Neural cell (in vitro differentiated cells): Measurements from ENCODE around the gene TMEM131.

ENCODE experiments used
- EP300 ChIP-seq: fragments of 450-650 bp; conservative IDR thresholded peaks from 2 replicates; pipeline ENCODE4 v1.6.1; 2014; ENCODE audit warnings: antibody characterized with exemption, mild to moderate bottlenecking, moderate library complexity; ENCODE audit not compliant: poor library complexity, severe bottlenecking
- TF ChIP-seq, protein P1 (sequence below): fragments of 450-650 bp; IDR thresholded peaks from 2 replicates; pipeline ENCODE4 v1.5.1; 2014; ENCODE audit warnings: antibody characterized with exemption, mild to moderate bottlenecking, moderate library complexity; ENCODE audit not compliant: poor library complexity, severe bottlenecking

DNA sequence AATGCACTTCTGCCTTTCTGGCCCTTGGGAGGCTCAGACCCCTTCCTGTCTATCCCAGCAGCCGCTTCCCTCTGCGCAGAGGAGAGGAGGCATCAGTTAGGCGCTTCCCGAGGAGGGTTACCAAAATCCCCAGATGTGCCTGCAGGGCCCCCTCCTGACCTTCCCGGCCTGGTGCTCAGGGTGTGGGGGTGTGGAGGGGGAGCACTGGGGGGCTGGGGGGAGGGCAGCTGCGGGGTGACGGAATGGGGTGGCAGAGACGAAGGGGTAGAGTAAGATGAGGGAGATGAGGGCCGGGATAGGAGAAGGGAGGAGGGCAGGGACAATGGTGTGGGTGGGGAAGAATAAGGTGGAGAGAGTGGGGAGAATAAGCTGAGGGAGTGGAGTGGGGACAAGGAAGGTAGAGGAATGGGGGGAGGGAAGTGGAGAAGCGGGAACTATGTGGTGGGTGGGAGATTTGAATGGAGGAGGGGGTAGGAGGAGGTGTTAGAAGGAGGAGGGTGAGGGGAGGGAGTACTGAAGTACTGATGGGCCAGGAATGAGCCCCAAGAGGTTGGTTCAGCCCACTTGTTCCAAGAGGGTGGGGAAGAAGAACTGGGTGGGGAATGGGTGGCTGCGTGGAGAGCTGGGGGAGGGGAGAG lies 288.9 kb downstream of the TMEM131 start:
- TF ChIP-seq EP300 = no peak
- TF ChIP-seq, protein P1, sequence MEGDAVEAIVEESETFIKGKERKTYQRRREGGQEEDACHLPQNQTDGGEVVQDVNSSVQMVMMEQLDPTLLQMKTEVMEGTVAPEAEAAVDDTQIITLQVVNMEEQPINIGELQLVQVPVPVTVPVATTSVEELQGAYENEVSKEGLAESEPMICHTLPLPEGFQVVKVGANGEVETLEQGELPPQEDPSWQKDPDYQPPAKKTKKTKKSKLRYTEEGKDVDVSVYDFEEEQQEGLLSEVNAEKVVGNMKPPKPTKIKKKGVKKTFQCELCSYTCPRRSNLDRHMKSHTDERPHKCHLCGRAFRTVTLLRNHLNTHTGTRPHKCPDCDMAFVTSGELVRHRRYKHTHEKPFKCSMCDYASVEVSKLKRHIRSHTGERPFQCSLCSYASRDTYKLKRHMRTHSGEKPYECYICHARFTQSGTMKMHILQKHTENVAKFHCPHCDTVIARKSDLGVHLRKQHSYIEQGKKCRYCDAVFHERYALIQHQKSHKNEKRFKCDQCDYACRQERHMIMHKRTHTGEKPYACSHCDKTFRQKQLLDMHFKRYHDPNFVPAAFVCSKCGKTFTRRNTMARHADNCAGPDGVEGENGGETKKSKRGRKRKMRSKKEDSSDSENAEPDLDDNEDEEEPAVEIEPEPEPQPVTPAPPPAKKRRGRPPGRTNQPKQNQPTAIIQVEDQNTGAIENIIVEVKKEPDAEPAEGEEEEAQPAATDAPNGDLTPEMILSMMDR = no peak
